Stimulated activated effector memory CD8-positive, alpha-beta T cell treated with anti-CD3 and anti-CD28 coated beads, Interleukin-12 subunit alpha, Interleukin-12 subunit beta, amount 100 ng/mL, for 72 hours (primary cell): ENCODE data around the gene SULT1C4.
A peak's percentile ranks its signal among the peaks of the same experiment; 100 is the strongest.

Source experiments
- ATAC-seq: fragments of 150-1000 bp; cut with Tn5 transposase; 2 replicates; pipeline ENCODE4 v1.10.0; 2021
- DNase-seq, 2 donors: peaks; one replicate each; pipeline ENCODE4 v3.0.0; 2021 to 2022; ENCODE audit warnings: low spot score in 2 of 2
- H3K27ac Mint-ChIP-seq: one replicate; pipeline ENCODE4 v1.8.0; 2022; ENCODE audit warnings: mild to moderate bottlenecking, mixed read lengths
- H3K36me3 Mint-ChIP-seq: one replicate; pipeline ENCODE4 v1.8.0; 2022; ENCODE audit warnings: mild to moderate bottlenecking, mixed read lengths
- H3K4me1 Mint-ChIP-seq: one replicate; pipeline ENCODE4 v1.8.0; 2022; ENCODE audit warnings: mixed read lengths
- H3K4me3 Mint-ChIP-seq: one replicate; pipeline ENCODE4 v1.8.0; 2022; ENCODE audit warnings: mild to moderate bottlenecking, mixed read lengths
- H3K9me3 Mint-ChIP-seq: one replicate; pipeline ENCODE4 v1.8.0; 2022; ENCODE audit warnings: mixed read lengths

Gene SULT1C4

GRCh38 chr2:108390340-108390739, 12.6 kb downstream of the SULT1C4 start:
- Mint-ChIP-seq H3K36me3 (no peaks in the 10 kb centered on the region), H3K4me1 (no peaks in the 10 kb centered on the region)

GRCh38 chr2:108392029-108392428, 14.3 kb downstream of the SULT1C4 start:
- no peak for DNase-seq
- peaks cover 11% of the 10 kb centered on the region for H3K9me3 Mint-ChIP-seq
- no peaks in the 10 kb centered on the region for H3K36me3 Mint-ChIP-seq
- no peak overlapping the region for H3K4me3 Mint-ChIP-seq
- ATAC-seq = no peak
- no peak overlapping the region for H3K27ac Mint-ChIP-seq
- H3K4me1 Mint-ChIP-seq = no peaks in the 10 kb centered on the region

More at GRCh38 chr2:108390340-108390739, 12.6 kb downstream of the SULT1C4 start:
- Mint-ChIP-seq H3K27ac (no peak overlapping the region), H3K4me3 (no peak overlapping the region), H3K9me3 (peaks cover 11% of the 10 kb centered on the region)
- ATAC-seq (no peak), DNase-seq (no peak)

- Mint-ChIP-seq H3K36me3 (no peaks in the 10 kb centered on the region), H3K4me3 (no peak overlapping the region), H3K4me1 (no peaks in the 10 kb centered on the region), H3K27ac (no peak overlapping the region), H3K9me3 (peaks cover 11% of the 10 kb centered on the region)
- no peak for DNase-seq
- no peak for ATAC-seq
Observed at GRCh38 chr2:108393197-108393596, 15.4 kb downstream of the SULT1C4 start.

GRCh38 chr2:108395155-108395554, 17.4 kb downstream of the SULT1C4 start:
- H3K4me3 Mint-ChIP-seq = no peak overlapping the region
- no peaks in the 10 kb centered on the region for H3K36me3 Mint-ChIP-seq
- H3K27ac Mint-ChIP-seq = no peak overlapping the region
- no peaks in the 10 kb centered on the region for H3K4me1 Mint-ChIP-seq
- ATAC-seq = no peak
- peaks cover 17% of the 10 kb centered on the region for H3K9me3 Mint-ChIP-seq
- DNase-seq = no peak

DNA sequence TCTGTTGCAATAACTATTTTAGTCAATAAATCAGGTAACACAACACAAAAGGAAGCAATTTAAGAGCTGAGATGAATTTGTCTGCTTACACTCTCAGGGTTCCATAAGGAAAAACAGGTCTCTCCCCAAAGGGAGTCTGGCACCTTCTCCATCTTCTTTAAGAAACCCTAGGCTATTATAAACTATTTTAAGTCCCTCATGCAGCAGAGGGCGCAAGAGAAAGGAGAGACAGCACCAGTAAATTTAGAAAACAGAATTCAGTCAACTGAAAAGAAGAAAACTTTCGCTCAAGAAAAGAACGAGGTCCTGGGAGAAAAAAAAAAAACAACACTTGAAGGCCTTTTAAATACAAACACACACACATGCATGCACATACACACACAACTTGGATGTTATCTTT, 19.1 kb downstream of the SULT1C4 start:
- H3K9me3 Mint-ChIP-seq = peaks cover 17% of the 10 kb centered on the region
- H3K27ac Mint-ChIP-seq = no peak overlapping the region
- DNase-seq (no peak), ATAC-seq (no peak)
- no peak overlapping the region for H3K4me3 Mint-ChIP-seq
- no peaks in the 10 kb centered on the region for H3K4me1 Mint-ChIP-seq
- H3K36me3 Mint-ChIP-seq = no peaks in the 10 kb centered on the region

DNA sequence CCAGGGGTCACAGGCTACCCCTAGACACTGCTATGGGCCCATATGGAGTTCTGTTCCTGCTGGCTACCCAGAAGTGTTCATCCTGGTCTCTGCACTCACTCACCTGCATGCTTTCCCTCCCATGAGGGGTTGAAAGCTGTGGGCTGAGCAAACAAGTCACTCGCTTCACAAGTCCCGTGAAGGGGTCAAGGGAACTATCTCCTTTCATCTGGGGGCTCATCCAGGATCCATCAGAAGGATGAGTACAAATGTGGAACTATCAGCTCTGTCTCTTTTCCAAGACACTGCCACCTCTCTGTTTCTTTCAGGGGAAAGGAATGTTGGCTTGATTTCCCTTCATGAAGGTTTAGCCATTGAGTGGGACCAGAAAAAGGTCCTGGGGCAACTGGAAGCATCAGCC, 21.7 kb downstream of the SULT1C4 start:
- peaks cover 9% of the 10 kb centered on the region for H3K9me3 Mint-ChIP-seq
- ATAC-seq = no peak
- no peak overlapping the region for H3K4me3 Mint-ChIP-seq
- no peaks in the 10 kb centered on the region for H3K36me3 Mint-ChIP-seq
- no peak for DNase-seq
- no peak overlapping the region for H3K27ac Mint-ChIP-seq
- H3K4me1 Mint-ChIP-seq = no peaks in the 10 kb centered on the region

- H3K4me3 Mint-ChIP-seq = no peak overlapping the region
- no peaks in the 10 kb centered on the region for H3K4me1 Mint-ChIP-seq
- ATAC-seq (no peak), DNase-seq (no peak)
- no peaks in the 10 kb centered on the region for H3K36me3 Mint-ChIP-seq
- H3K27ac Mint-ChIP-seq = no peak overlapping the region
- H3K9me3 Mint-ChIP-seq = peaks cover 18% of the 10 kb centered on the region
Observed at GRCh38 chr2:108401800-108402199, 24.0 kb downstream of the SULT1C4 start.

DNA sequence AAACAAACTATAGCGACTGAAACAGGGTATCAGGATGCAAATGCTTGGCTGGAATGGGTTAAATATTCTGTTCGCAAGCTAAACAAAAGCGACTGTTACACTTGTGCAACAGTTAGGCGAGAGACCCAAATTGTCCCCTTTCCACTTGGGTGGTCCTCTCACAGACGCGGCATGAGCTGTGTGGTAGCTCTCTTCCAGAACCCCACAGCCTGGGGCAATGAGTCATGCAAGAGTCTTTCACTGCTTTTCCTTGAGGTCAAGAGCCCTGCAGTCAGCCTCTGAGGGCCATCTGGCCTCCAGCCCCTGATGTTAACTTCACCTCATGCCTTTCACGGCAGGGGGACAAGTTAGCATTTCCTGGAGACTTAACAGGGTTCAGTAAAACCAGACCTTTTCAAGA, 25.7 kb downstream of the SULT1C4 start:
- Mint-ChIP-seq H3K36me3 (no peaks in the 10 kb centered on the region), H3K27ac (no peak overlapping the region), H3K9me3 (peaks cover 18% of the 10 kb centered on the region), H3K4me1 (no peaks in the 10 kb centered on the region), H3K4me3 (no peak overlapping the region)
- ATAC-seq (no peak), DNase-seq (no peak)

DNA sequence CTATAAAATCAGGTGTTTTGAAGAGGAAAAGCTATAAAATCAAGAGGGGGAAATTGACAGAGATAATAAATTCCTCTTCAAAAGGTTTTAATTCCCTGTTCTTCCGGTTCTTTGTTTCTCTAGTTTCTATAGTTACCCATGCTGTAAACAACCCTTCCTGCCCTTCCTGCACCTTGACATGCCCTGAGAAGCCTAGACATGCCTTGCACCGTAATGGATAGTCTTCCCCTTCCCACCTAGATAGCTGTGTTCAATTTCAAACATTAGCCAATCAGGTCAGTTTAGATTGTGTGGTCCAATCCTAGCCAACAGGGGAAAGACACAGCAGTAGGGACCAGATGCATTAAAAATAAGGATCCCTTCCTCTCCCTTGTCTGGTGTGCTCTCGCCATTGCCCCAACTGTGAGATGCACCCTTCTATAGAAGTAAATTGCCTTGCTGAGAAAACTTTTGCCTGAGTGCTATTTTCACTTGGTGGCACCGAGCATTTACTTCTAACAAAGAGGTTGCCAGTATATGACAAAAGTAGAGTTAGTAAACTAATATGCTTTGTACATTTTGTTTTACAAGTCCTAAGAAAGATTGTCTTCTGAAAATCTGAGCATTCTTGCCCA, 27.1 kb downstream of the SULT1C4 start:
- Mint-ChIP-seq H3K4me1 (no peaks in the 10 kb centered on the region), H3K9me3 (peaks cover 13% of the 10 kb centered on the region), H3K27ac (no peak overlapping the region)

DNA sequence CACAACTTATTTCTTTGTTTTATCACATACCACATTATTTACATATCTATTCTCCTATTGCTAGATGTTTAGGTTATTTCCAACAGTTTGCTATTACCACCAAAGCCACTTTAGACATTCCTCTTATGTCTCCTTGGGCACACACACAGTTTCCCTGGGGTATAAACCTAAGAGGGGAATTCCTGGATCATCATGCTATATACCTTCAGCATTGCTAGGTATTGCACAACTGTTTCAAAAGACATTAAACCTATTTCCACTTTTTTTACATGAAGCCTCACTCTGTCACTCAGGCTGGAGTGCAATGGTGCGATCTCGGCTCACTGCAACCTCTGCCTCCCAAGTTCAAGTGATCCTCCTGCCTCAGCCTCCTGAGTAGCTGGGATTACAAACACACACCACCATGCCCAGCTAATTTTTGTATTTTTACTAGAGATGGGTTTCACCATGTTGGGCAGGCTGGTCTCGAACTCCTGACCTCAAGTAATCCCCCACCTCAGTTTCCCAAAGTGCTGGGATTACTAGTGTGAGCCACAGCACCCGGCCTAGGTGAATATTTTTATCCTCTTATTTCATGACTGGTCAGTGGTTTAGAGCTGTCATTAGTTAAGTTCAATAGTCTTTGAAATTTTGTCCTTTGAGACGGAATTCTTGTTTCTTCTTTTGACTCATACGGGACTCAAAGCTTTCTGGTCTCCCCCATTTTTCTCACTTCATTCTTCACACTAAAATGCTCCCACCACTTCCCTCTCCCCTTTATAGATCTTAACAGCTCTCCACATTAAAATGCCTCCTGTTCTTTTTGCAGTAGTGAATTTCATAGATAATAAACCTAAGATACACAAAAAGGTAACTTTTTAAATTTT, 30.3 kb downstream of the SULT1C4 start:
- H3K4me3 Mint-ChIP-seq = no peak overlapping the region
- ATAC-seq (no peak), DNase-seq (no peak)
- peaks cover 10% of the 10 kb centered on the region for H3K9me3 Mint-ChIP-seq
- H3K36me3 Mint-ChIP-seq = no peaks in the 10 kb centered on the region
- H3K4me1 Mint-ChIP-seq = no peaks in the 10 kb centered on the region
- H3K27ac Mint-ChIP-seq = no peak overlapping the region

More for the DNA sequence above, 27.1 kb downstream of the SULT1C4 start:
- ATAC-seq (no peak), DNase-seq (no peak)
- no peak overlapping the region for H3K4me3 Mint-ChIP-seq
- no peaks in the 10 kb centered on the region for H3K36me3 Mint-ChIP-seq

GRCh38 chr2:108409768-108410167, 32.0 kb downstream of the SULT1C4 start:
- Mint-ChIP-seq H3K36me3 (no peaks in the 10 kb centered on the region), H3K4me1 (no peaks in the 10 kb centered on the region), H3K4me3 (no peak overlapping the region), H3K27ac (no peak overlapping the region), H3K9me3 (peaks cover 7% of the 10 kb centered on the region)
- ATAC-seq = no peak
- DNase-seq = no peak

DNA sequence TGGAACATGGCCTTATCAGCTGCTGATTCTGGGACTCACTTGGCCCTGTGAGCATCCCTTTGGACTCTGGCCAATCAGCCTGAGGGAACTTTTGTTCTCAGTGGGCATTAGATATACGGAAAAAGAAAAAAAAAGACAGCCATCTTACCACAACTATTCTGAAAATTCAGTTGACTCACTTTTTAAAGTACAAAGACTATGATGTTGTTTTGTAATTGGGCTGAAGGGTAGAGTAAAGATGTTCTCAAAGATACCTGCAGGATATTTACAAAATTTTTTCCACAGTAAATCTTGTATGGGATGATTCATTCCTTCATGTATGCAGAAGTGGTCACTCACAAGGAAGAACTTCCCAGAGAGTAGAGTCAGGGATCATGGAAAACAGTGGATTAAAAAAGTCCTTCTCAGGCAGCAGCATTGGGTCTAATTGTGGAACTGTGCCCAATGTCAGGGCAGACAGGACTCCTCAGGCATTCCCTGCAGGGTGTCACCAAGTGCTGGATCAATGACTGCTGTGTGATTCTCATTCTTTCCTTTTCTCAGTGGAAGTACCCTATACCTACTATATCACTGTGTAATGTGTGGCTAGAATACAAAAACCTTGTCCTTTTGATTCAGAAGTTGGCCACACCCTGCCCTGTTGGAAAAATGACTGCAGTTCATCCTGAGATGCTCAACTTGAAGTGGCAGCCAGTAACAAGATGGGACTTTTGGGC, 35.4 kb downstream of the SULT1C4 start:
- no peaks in the 10 kb centered on the region for H3K36me3 Mint-ChIP-seq
- no peak overlapping the region for H3K27ac Mint-ChIP-seq
- no peaks in the 10 kb centered on the region for H3K4me1 Mint-ChIP-seq
- DNase-seq (no peak), ATAC-seq (peak; percentile 31)
- H3K9me3 Mint-ChIP-seq = no peaks in the 10 kb centered on the region
- no peak overlapping the region for H3K4me3 Mint-ChIP-seq

GRCh38 chr2:108413711-108414095, 35.9 kb downstream of the SULT1C4 start:
- ATAC-seq (no peak), DNase-seq (no peak)
- no peak overlapping the region for H3K4me3 Mint-ChIP-seq
- H3K4me1 Mint-ChIP-seq = no peaks in the 10 kb centered on the region
- no peaks in the 10 kb centered on the region for H3K9me3 Mint-ChIP-seq
- H3K36me3 Mint-ChIP-seq = no peaks in the 10 kb centered on the region
- no peak overlapping the region for H3K27ac Mint-ChIP-seq

GRCh38 chr2:108414256-108414876, 36.6 kb downstream of the SULT1C4 start:
- DNase-seq (no peak), ATAC-seq (no peak)
- no peaks in the 10 kb centered on the region for H3K4me1 Mint-ChIP-seq
- H3K36me3 Mint-ChIP-seq = no peaks in the 10 kb centered on the region
- no peaks in the 10 kb centered on the region for H3K9me3 Mint-ChIP-seq
- H3K27ac Mint-ChIP-seq = no peak overlapping the region
- no peak overlapping the region for H3K4me3 Mint-ChIP-seq

DNA sequence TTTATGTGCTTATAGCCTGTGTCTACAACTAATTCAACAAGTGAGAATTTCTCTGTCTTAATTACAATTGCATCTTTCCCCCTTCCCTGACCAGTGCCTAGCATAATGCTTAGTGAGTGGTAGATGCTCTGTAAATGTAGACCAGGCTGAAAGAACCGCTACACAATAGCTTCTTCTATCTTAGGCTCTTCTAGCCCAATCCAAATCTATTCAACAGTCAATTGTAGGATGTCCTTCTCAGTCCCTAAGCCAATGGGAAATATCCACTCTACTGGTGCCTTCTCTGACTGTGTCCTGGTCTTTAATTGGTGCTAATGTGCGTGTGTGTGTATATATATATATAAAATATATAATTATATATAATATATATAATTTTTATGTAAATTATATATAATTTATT, 37.2 kb downstream of the SULT1C4 start:
- H3K27ac Mint-ChIP-seq = no peak overlapping the region
- no peak overlapping the region for H3K4me3 Mint-ChIP-seq
- DNase-seq (no peak), ATAC-seq (no peak)
- no peaks in the 10 kb centered on the region for H3K36me3 Mint-ChIP-seq
- H3K4me1 Mint-ChIP-seq = no peaks in the 10 kb centered on the region
- no peaks in the 10 kb centered on the region for H3K9me3 Mint-ChIP-seq
